H4 (cell line): ENCODE results near the gene RPS19. TPM values are rescaled to one million over a fixed set of nuclear protein-coding genes. Genes with fewer than 3 reads are reported as not detected.

ENCODE experiments used
- DNase-seq: peaks from one replicate; pipeline ENCODE4 v3.0.0-alpha.2; 2015; ENCODE audit warnings: low spot score
- total RNA-seq: library from RNA; depleted of rRNA; stranded (reverse); fragments of >200 nt; shearing (Covaris generic); gene quantifications from 2 replicates; pipeline ENCODE4 v1.2.3, GENCODE V29; 2014; rRNA removed

The RPS19 gene
- total RNA-seq = 1,641 and 1,922 TPM in 2 replicates

DNA sequence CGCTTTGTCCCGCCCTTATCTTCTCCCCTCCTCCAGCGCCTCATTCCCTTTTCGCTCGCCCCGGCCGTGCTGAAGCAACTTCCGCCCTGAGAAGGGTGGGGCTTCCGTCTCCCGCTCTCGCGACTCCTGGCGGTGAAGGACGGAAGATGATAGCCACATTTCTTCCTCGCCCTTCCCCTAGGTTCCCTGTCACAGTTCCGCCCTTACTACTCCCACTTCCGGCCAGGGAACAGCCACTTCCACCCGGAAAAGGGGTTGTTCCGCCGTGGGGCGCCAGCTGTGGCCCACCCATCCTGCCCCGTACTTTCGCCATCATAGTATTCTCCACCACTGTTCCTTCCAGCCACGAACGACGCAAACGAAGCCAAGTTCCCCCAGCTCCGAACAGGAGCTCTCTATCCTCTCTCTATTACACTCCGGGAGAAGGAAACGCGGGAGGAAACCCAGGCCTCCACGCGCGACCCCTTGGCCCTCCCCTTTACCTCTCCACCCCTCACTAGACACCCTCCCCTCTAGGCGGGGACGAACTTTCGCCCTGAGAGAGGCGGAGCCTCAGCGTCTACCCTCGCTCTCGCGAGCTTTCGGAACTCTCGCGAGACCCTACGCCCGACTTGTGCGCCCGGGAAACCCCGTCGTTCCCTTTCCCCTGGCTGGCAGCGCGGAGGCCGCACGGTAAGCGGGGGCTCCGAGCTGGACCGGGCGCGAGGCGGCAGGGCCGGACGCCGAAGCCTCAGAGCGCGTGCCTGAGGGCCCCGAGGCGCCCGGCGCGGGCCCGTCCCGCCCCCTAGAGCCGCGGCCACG lies at the start of gene RPS19:
RPS19 (plus strand) TSS at position 638 of the 801 bp plus-strand sequence. CDS start 520 bp downstream, outside the sequence.
- peak; percentile 98 for DNase-seq

DNA sequence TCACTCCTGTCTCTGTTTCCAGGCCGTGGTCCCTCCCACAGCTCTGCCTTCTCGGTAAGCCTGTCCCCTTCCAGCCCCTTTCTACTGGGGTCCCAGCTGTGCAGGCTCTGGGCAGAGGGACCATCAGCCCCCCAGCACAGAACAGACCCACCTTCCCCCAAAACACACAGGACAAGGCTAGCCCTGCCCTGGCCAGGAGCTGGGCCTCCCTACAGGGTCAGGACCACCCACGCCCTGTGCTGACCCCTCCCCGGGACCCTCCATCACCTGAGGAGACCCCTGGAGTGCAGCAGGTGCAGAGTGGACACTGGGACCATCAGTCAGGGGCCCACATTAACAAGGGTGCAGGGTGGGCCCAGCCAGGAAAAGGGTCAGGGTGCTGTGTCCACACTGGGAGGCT lies 49.8 kb upstream of the RPS19 start:
- no peak for DNase-seq

DNA sequence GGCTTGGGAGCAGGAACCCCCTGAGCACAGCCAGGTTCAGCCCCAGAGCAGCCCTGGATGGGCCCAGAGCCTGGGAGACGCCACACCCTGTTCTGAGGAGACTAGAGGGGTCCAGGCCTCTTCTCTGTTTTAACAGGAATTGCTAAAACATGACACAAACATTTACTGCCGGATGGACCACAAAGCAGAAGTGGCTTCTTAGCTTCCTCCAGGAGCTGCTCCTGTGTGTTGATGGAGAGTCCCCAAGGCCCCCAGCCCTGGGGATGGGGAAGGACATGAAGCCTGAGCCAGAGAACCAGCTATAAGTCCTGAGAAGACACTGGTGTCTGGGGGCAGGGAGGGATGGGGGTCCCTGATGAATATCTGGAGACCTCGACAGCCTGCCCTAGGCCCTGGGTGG lies 49.0 kb upstream of the RPS19 start:
- no peak for DNase-seq

DNA sequence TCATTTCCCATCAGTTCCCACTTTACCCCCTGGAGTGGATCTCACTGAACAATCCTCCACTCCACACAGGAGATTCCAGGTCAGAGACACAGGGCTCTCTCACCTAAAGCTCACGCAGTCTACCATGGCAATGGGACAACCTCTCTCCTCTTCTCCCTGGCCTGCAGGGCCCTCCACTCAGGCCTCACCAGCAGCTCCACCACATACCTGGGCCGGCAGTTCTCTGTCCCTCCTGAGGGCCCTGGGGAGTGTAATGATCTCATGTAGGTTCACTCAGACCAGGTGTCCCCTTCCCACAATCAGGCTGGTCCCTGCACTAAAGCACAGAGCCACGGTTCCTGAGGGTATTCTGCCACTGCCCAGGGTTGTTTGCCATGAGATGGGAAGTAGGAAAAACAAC lies 48.1 kb upstream of the RPS19 start:
- no peak for DNase-seq

DNA sequence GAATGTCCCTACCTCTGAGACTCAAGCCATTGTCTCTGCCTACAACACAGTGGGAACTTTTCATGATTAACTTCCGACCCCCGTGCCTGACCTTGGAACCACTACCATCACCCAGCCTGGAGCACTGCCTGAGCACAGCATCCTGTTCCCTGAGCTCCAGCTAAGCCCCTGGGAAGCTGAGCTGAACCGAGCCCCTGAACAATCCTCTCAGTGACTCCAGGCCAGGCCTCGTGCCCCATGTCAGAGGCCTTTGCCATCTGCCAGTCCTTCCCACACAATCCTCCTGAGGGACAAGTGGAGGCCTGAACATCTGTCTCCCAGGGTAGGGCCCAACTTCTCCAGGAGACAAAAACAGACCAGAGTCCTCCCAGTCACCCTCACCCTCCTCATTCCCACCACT lies 46.1 kb upstream of the RPS19 start:
- no peak for DNase-seq

DNA sequence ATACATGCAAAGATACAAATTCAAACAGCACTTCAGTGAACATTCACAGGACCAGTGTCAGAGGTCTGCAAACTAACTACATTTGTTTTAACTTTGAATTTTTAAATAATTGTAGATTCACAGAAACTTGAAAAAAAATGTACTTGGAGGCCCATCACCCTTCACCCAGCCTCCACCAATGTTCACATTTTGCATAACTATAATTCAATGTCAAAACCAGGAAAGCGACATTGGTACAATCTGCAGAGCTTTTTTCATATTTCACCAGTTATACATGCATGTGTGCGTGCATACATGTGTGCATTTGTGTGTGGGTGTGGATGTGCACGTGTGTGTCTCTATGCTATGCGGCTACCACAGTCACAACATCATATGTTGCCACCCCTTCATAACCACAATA lies 44.8 kb upstream of the RPS19 start:
- DNase-seq = no peak

DNA sequence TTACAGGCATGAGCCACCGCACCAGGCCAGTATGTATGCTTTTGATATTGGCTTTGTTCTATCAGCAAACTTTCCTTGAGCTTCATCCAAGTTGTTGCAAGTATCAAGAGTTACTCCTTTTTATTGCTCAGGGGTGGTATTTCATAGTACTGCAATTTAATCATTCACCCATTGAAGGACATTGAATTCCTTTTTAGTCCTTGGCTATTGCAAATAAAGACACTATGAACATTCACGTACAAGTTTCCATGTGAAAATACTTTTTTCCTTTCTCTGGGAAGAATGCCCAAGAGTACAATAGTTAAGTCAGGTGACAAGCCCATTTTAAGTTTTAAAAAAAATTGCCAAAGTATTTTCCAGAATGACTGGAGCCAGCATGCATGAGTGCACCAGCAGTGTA lies 43.3 kb upstream of the RPS19 start:
- no peak for DNase-seq

DNA sequence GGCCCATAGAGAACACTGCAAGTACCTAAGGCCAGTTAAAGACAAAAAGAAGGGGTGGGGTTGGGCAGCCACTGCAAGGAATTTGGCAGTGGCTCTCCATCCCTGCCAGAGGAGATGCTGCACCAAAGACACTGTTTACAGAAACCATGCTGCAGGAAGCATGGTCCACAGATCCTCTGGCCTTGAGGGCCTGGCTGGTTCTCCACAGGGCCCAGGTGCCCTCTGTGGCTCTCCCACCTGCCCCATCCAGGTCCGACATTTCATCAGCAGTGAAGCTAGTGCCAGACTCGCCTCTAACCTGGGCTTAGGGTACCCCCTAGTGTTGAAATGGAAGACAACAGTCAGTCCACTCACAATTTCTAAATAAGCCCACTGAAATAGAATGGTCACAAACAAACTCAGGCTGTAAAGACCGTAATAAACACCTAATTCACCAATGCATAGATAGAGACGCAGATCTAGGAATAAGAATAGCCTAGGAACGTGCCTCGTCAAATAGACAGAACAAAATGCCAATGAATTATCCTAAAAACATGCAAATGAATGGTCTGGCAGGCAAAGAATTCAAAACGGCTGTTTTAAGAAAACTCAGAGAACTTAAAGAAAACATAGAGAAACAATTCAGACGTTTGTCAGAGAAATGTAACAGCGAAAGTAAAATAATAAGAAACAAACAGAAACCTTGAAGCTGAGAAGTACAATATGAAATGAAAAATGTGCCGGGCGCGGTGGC lies 38.9 kb upstream of the RPS19 start:
- peak; percentile 31 for DNase-seq

DNA sequence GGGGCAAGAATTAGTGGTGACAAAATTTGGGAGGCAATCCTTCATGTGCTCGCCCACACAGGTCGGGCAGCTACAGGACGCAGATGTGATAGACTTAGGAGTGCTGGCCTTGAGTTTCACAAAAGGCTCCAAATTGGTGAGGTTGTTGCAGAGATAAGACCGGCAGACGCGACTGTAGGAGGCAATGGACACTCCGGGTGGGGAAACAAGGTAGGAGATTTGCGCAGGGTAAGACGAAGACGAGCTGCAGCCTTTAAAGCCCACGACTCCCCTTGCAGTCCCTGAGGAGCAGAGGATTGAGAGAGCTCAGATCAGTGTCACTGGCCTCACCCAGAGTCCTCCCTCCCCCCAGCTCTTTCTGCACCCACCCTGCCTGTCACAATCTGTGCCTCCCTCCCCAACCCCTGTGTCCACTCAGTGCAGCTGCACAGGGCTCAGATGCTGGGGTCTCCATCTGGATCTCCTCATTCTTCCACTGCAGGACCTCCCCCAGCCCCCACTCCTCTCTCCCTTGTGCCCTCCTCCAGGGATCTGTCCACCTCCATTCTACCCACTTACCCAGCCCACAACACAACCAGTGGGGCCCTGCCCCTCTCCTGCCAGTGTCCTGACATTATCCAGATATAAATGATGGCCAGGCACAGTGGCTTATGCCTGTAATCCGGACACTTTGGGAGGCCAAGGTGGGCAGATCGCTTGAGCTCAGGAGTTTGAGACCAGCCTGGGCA lies 21.9 kb upstream of the RPS19 start:
- no peak for DNase-seq

DNA sequence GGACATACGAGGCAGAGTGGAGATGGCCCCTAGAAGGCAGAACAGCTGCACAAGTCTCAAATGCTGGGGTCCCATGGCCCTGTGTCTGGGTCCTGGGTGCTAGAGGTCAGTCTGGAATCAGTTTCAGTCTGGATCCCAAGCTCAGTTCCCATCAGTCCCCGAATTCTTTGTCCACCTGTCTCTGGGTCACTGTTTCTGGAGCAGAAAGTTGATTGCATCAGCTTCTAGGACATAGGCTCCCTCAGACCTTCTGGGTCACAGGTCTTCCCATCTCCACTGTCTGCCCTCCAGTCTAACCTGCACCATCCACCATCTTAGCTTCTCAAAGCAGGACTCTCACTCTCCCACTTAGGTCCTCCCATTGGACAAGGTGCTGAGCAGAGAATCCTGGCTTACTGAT lies 20.8 kb upstream of the RPS19 start:
- DNase-seq = no peak

DNA sequence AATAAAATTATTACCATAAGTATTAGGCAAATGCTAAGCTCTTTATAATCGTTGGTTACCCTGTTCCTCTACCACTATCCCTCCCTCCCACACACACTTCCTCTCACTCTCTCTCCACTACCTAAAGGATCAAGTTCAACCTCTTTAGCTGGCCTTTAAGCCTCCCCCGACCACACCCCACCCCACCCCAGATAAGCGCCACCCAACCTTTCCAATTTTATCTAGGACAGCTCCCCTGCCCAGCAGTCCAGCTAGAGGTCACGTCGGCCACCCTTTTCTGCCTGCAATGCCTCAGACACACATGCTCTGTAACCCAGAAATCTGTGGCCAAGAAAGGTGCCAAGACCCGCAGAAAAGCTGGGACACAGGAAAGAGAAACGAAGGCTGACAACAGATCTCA lies 16.7 kb upstream of the RPS19 start:
- no peak for DNase-seq

DNA sequence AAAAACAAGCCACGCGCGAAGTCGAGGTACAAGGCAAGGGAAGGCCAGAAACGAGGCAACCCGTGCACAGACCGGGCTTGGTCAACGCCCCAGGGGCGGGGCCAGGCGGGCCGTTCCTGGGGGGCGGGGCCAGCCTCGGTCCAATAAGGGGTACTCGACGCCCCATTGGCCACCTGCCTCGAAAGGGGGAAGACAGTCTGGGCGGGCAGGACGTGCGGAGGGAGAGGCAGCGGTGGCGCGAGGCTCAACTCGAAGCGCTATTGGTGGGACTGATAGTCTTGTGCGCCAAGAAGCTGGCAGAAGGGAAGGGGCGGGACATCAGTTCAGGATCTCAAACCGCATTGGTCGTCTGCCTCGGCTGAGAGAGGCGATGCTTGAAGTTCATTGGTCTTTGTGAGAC lies 15.5 kb upstream of the RPS19 start, which contains the start of gene LYPD4:
LYPD4 (minus strand) TSS at position 83 of the 400 bp plus-strand sequence. CDS start 5,398 bp downstream, outside the sequence.
- DNase-seq = no peak

DNA sequence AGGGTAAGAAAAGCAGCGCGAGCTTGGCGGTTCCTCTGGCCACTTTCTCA lies 15.2 kb upstream of the RPS19 start, which contains the start of gene DMRTC2:
DMRTC2 (plus strand) TSS at position 42 of the 50 bp plus-strand sequence. CDS start 2,387 bp downstream, outside the sequence.
- no peak for DNase-seq

DNA sequence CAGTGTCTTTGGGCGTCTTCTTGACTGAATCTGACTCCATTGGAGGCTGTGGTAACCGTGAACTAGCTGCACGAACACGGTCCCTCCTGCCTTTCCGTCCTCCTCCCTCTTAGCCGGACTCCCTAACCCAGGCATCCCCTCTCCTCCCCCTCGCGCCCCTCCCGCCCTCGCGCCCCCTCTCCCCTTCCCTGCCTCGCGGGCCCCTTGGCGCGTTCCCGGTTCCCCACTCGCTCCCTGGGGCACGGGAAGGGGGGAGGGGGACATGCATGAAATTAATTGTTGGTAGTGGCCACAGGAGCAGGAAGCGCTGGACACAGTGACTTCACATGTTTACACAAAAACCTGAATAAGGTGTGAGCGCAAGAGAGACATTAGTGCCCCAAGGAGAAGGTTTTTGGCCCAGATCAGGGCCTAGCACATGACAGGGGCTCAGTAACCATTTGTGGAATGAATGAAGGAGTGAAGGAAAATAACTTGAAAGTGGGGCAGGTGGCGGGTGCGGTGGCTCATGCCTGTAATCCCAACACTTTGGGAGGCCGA lies 14.9 kb upstream of the RPS19 start:
- no peak for DNase-seq

DNA sequence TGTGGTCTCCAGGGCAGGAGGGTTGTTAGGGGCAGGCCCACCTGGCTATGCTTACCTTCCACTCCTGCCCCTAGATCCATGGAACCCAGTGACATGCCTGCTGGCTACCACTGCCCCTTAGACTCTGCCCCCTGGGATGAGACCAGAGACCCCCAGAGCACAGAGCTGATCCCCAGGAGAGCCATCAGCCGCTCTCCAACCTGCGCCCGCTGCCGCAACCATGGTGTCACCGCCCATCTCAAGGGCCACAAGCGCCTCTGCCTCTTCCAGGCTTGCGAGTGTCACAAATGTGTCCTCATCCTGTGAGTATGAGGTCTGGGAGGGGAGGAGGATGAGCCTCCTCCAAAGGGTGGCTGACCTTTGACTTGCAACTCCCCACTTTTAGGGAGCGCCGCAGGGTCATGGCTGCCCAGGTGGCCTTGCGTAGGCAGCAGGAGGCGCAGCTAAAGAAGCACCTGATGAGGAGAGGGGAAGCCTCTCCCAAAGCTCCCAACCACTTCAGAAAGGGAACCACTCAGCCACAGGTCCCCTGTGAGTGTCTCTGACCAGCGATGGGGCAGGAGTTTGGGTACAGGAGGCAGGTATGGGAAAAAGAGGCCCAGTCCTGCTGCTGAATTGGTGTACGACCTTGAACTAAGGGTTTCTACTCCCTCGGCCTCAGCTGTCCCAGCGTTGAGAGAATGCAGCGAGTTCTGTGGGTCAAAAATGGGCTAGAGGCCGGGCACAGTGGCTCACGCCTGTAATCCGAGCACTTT lies 12.5 kb upstream of the RPS19 start:
- DNase-seq = no peak

DNA sequence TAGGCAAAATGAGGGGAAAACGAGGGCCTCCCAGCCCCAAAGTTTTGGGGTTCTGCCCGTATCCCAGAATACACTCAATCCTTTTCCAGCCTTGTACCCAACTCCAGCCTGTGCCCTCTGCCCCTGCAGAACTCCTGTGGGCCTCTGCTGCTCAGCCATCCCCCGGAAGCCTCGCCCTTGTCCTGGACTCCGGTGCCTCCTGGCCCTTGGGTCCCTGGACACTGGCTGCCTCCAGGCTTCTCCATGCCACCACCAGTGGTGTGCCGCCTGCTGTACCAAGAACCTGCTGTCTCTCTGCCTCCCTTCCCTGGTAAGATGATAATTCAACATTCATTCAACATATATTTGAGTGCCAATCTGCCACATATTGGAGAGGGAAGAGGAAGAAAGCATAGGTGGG lies 11.4 kb upstream of the RPS19 start:
- DNase-seq = no peak

DNA sequence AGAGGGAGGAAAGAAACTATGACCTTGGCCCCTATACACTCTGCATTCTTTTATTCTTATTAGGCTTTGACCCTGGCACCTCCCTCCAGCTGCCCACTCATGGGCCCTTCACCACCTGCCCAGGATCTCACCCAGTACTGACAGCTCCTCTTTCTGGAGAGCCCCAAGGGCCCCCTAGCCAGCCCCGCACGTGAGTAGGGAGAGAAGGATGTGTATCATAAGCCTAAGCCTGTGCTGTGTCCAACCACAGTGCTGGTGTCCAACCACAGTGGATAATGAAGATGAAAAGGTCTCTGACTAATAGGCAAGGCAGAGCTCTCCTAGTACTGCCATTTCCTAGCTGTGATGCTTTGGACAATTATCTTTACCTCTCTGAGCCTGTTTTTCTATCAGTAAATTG lies 11.0 kb upstream of the RPS19 start:
- DNase-seq = no peak

DNA sequence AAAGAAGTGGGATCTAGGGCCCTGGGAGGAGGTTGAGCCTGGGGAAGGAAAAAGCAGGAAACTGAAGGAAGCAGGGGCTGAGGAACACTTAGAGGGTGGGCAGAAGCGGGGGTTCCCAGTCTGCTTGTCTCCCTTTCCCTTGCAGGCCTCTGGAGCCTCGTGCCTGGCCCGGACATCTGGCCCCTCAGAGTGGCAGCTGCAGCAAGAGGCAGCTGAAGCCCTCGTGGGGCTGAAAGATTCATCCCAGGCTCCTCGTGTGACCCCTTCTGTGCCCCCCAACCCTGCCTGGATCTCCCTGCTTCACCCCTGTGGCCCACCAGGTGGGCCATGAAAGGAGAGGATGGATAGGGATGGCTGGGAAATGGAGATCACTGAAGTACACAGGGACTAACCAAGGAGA lies 9.7 kb upstream of the RPS19 start:
- no peak for DNase-seq

DNA sequence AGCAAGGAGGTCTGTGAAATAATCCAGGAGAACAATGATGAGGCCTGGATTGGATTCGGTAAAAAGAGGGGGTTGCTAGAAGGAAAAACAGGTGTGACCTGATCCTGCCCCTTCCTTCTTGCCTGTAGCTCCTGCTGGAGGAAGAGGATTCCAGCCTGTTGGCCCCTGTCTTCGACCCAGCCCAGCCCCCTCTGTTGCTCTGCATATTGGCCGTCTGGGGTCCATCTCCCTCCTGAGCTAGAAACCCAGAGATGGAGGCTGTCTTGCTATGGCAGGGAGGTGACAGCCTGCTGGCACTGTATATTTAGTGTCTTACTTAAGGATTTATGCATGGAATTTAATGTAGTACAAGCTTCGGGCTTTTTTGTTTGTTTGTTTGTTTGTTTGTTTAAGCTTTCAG lies 8.6 kb upstream of the RPS19 start:
- no peak for DNase-seq

DNA sequence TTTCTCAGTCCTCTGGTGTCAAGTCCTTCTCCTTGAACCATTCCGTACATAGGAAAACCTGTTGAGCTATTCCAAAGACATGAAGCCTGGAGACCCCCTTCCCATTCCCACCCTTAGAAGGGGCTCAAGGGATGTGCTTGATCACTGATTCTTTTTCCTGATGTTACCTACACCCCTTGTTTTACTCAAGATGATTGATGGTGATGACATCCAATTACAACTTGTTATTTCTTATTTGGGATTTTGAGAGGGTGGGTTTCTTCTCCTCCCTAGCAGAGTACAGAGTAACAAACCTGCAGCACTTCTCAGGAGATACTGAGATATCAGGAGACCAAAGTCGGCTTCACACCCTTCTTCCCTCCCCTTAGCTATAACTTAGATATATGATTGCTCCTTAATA lies 6.7 kb upstream of the RPS19 start:
- DNase-seq = no peak

DNA sequence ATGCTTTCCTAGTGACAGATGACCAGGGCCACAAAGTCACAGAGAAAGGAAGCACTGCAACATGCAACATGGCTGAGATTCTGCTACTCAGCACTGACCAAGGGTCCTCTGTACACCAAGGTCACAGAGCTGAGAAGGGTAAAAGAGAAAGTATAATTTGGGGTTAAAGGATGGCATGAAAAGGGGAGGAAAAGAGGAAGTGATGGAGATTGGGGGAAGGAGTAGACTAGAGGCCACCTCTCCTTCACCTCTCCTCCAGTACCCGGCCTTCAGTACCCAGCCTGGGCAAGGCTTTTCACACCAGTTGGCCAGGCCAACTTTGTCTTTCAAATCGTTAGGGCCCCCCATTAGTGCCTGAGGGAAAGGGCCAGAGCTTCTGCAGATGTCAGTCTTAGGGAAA lies 6.3 kb upstream of the RPS19 start:
- DNase-seq = no peak

DNA sequence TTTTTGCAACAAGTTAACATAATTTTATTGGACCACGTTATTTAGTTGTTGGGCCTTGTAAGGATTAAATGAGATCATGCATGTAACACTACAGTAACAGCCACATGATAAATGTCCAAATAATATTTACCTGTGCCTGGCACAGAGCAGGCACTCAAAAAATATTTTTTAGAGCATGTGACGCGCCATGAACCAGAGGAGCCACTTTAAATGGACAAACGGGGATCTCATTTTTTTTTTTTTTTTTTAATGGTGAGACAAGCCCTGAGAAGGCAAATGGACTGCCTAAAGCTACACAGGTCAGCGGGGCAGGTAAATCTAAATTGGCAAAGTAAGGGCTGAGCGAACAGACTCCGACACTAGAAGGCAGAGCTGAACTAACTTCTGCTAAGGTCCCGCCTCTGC lies 840 bp upstream of the RPS19 start:
- no peak for DNase-seq
